Ammon's horn (tissue), 1 donor: ENCODE data around the gene GPR183.

ENCODE experiments used
- DNase-seq: peaks from one replicate; pipeline ENCODE4 v3.0.0-alpha.2; 2016; ENCODE audit warnings: low spot score

The GPR183 gene

GRCh38 chr13:99312493-99312883 is 5.3 kb upstream of the GPR183 start:
- peak; percentile 87 for DNase-seq

- DNase-seq: no peak
These were observed 4.7 kb upstream of the GPR183 start for GRCh38 chr13:99311748-99312492.

GRCh38 chr13:99311137-99311536 is 3.9 kb upstream of the GPR183 start:
- DNase-seq: no peak

GRCh38 chr13:99310382-99311031 is 3.3 kb upstream of the GPR183 start:
- no peak for DNase-seq

GRCh38 chr13:99308471-99309087 is 1.4 kb upstream of the GPR183 start:
- no peak for DNase-seq

- DNase-seq: no peak
These were observed 595 bp upstream of the GPR183 start for GRCh38 chr13:99307648-99308339.

GRCh38 chr13:99305566-99305965 is 1.6 kb downstream of the GPR183 start:
- no peak for DNase-seq

- DNase-seq: no peak
These were observed 2.0 kb downstream of the GPR183 start for GRCh38 chr13:99305158-99305557.

- no peak for DNase-seq
These were observed 2.7 kb downstream of the GPR183 start for GRCh38 chr13:99304541-99304940.

- DNase-seq: peak; percentile 77
These were observed 3.2 kb downstream of the GPR183 start for GRCh38 chr13:99303863-99304521.

- DNase-seq: no peak
These were observed 4.3 kb downstream of the GPR183 start for GRCh38 chr13:99302637-99303505.

GRCh38 chr13:99301913-99302636 is 5.1 kb downstream of the GPR183 start:
- DNase-seq: no peak

GRCh38 chr13:99301056-99301838 is 6.0 kb downstream of the GPR183 start:
- no peak for DNase-seq

GRCh38 chr13:99299920-99300341 is 7.3 kb downstream of the GPR183 start:
- DNase-seq: no peak

GRCh38 chr13:99299256-99299919 is 7.8 kb downstream of the GPR183 start:
- no peak for DNase-seq

GRCh38 chr13:99298056-99298455 is 9.1 kb downstream of the GPR183 start:
- DNase-seq: no peak

- DNase-seq: no peak
These were observed 9.9 kb downstream of the GPR183 start for GRCh38 chr13:99297331-99297730.

GRCh38 chr13:99296398-99296797 is 10.8 kb downstream of the GPR183 start:
- DNase-seq: no peak
